SK-N-SH treated with all-trans-retinoic acid at 6 μM for 48 hours (cell line): ENCODE data around the gene KCNMA1.

Experiments
- ATAC-seq: fragments of 200-7000 bp; cut with Tn5 transposase; 3 replicates; pipeline ENCODE4 v1.9.1; 2020; ENCODE audit warnings: mild to moderate bottlenecking, moderate library complexity
- ARNTL ChIP-seq: fragments of 450-650 bp; formaldehyde crosslinking; IDR thresholded peaks from 2 replicates; pipeline ENCODE4 v1.5.0; 2020; ENCODE audit warnings: low read depth, mild to moderate bottlenecking, moderate library complexity, borderline replicate concordance
- BACH2 ChIP-seq: fragments of 250-450 bp; sonication (Bioruptor Pico); IDR thresholded peaks from 2 replicates; pipeline ENCODE4 v1.9.0; 2021; ENCODE audit warnings: mild to moderate bottlenecking, borderline replicate concordance
- CREB5 ChIP-seq: fragments of 250-450 bp; sonication (Bioruptor Pico); IDR thresholded peaks from 2 replicates; pipeline ENCODE4 v1.5.1; 2020; ENCODE audit warnings: low read depth, mild to moderate bottlenecking, moderate library complexity
- CSDC2 ChIP-seq: fragments of 250-450 bp; sonication (Bioruptor Pico); IDR thresholded peaks from 2 replicates; pipeline ENCODE4 v1.5.0; 2020; ENCODE audit warnings: mild to moderate bottlenecking, moderate library complexity
- CSRNP3 ChIP-seq: fragments of 250-450 bp; sonication (Bioruptor Pico); IDR thresholded peaks from 2 replicates; pipeline ENCODE4 v1.5.1; 2021; ENCODE audit warnings: mild to moderate bottlenecking, moderate library complexity
- ESRRG ChIP-seq: fragments of 250-450 bp; sonication (Bioruptor Pico); IDR thresholded peaks from 2 replicates; pipeline ENCODE4 v1.6.1; 2021; ENCODE audit warnings: mild to moderate bottlenecking
- ISL1 ChIP-seq: fragments of 250-450 bp; sonication (Bioruptor Pico); IDR thresholded peaks from 2 replicates; pipeline ENCODE4 v2.1.2; 2022; ENCODE audit warnings: mild to moderate bottlenecking, moderate library complexity
- OSR1 ChIP-seq: fragments of 250-450 bp; sonication (Bioruptor Pico); IDR thresholded peaks from 2 replicates; pipeline ENCODE4 v1.8.0; 2022; ENCODE audit warnings: moderate library complexity, mild to moderate bottlenecking, inconsistent platforms
- PATZ1 ChIP-seq: fragments of 250-450 bp; sonication (Bioruptor Pico); IDR thresholded peaks from 2 replicates; pipeline ENCODE4 v1.8.0; 2020; ENCODE audit warnings: mild to moderate bottlenecking, moderate library complexity, borderline replicate concordance
- POU6F1 ChIP-seq: fragments of 250-450 bp; sonication (Bioruptor Pico); IDR thresholded peaks from 2 replicates; pipeline ENCODE4 v1.8.0; 2021; ENCODE audit warnings: low read depth, mild to moderate bottlenecking, moderate library complexity, borderline replicate concordance
- PPARA ChIP-seq: fragments of 250-450 bp; sonication (Bioruptor Pico); IDR thresholded peaks from 2 replicates; pipeline ENCODE4 v1.5.0; 2020; ENCODE audit warnings: mild to moderate bottlenecking, borderline replicate concordance
- RARB ChIP-seq: fragments of 250-450 bp; sonication (Bioruptor Pico); IDR thresholded peaks from 2 replicates; pipeline ENCODE4 v1.8.0; 2021; ENCODE audit warnings: mild to moderate bottlenecking, moderate library complexity
- SNAI2 ChIP-seq: fragments of 250-450 bp; sonication (Bioruptor Pico); IDR thresholded peaks from 2 replicates; pipeline ENCODE4 v1.5.0; 2020; ENCODE audit warnings: mild to moderate bottlenecking, moderate library complexity
- TCF4 ChIP-seq: fragments of 250-450 bp; sonication (Bioruptor Pico); IDR thresholded peaks from 2 replicates; pipeline ENCODE4 v1.8.0; 2021; ENCODE audit warnings: mild to moderate bottlenecking, moderate library complexity, borderline replicate concordance
- TOX ChIP-seq: fragments of 250-450 bp; sonication (Bioruptor Pico); IDR thresholded peaks from 2 replicates; pipeline ENCODE4 v1.8.0; 2021; ENCODE audit warnings: mild to moderate bottlenecking, moderate library complexity, borderline replicate concordance
- TSHZ2 ChIP-seq: fragments of 250-450 bp; sonication (Bioruptor Pico); IDR thresholded peaks from 2 replicates; pipeline ENCODE4 v1.5.0; 2020; ENCODE audit warnings: mild to moderate bottlenecking, moderate library complexity
- ZFP3 ChIP-seq: fragments of 250-450 bp; sonication (Bioruptor Pico); IDR thresholded peaks from 2 replicates; pipeline ENCODE4 v1.5.0; 2020; ENCODE audit warnings: mild to moderate bottlenecking, moderate library complexity
- ZFP30 ChIP-seq: fragments of 450-650 bp; formaldehyde crosslinking; IDR thresholded peaks from 2 replicates; pipeline ENCODE4 v1.5.0; 2022; ENCODE audit warnings: mild to moderate bottlenecking, moderate library complexity
- ZNF565 ChIP-seq: fragments of 450-650 bp; formaldehyde crosslinking; conservative IDR thresholded peaks from 2 replicates; pipeline ENCODE4 v1.5.0; 2020; ENCODE audit warnings: low read depth, mild to moderate bottlenecking, moderate library complexity
- ZNF70 ChIP-seq: fragments of 450-650 bp; formaldehyde crosslinking; IDR thresholded peaks from 2 replicates; pipeline ENCODE4 v1.5.0; 2020; ENCODE audit warnings: mild to moderate bottlenecking, moderate library complexity
- ZNF8 ChIP-seq: fragments of 450-650 bp; formaldehyde crosslinking; IDR thresholded peaks from 2 replicates; pipeline ENCODE4 v1.5.0; 2020; ENCODE audit warnings: mild to moderate bottlenecking, moderate library complexity

Gene KCNMA1

GRCh38 chr10:76973091-76974016 lies 664.3 kb downstream of the KCNMA1 start:
- no peak for ATAC-seq
- no peak for TF ChIP-seq TOX (CRISPR knock-in tag)
- no peak for TF ChIP-seq PATZ1 (CRISPR knock-in tag)
- no peak for TF ChIP-seq BACH2 (CRISPR knock-in tag)
- TF ChIP-seq OSR1 (CRISPR knock-in tag) = no peak
- TF ChIP-seq CSDC2 (CRISPR knock-in tag) = no peak
- TF ChIP-seq ZNF70 (CRISPR knock-in tag) = no peak
- TF ChIP-seq RARB = no peak
- TF ChIP-seq ZFP3 (CRISPR knock-in tag) = no peak
- TF ChIP-seq ISL1 (CRISPR knock-in tag) = no peak
- no peak for TF ChIP-seq SNAI2
- TF ChIP-seq ESRRG = no peak

GRCh38 chr10:76972541-76972940 lies 665.1 kb downstream of the KCNMA1 start:
- no peak for TF ChIP-seq ARNTL
- no peak for TF ChIP-seq CSRNP3
- no peak for TF ChIP-seq PATZ1 (CRISPR knock-in tag)
- no peak for TF ChIP-seq BACH2 (CRISPR knock-in tag)
- TF ChIP-seq PPARA = no peak
- TF ChIP-seq ZFP30 (CRISPR knock-in tag) = no peak
- TF ChIP-seq ISL1 (CRISPR knock-in tag) = no peak
- no peak for TF ChIP-seq OSR1 (CRISPR knock-in tag)
- TF ChIP-seq ZNF8 = no peak
- no peak for TF ChIP-seq RARB
- TF ChIP-seq ZFP3 (CRISPR knock-in tag) = no peak
- TF ChIP-seq TCF4 (CRISPR knock-in tag) = no peak
- TF ChIP-seq ZNF70 (CRISPR knock-in tag) = no peak
- no peak for TF ChIP-seq CSDC2 (CRISPR knock-in tag)
- no peak for TF ChIP-seq POU6F1 (CRISPR knock-in tag)
- no peak for TF ChIP-seq CREB5 (CRISPR knock-in tag)
- no peak for TF ChIP-seq ZNF565
- no peak for TF ChIP-seq ESRRG
- ATAC-seq = no peak

- peak; percentile 23; the same call in 2 of the 3 replicates for ATAC-seq
- no peak for TF ChIP-seq PATZ1 (CRISPR knock-in tag)
- TF ChIP-seq ZFP30 (CRISPR knock-in tag) = no peak
- TF ChIP-seq ISL1 (CRISPR knock-in tag) = no peak
- TF ChIP-seq BACH2 (CRISPR knock-in tag) = no peak
- peak; percentile 80 for TF ChIP-seq TSHZ2 (CRISPR knock-in tag)
- TF ChIP-seq ESRRG = no peak
- 0 out of 2 replicates have a peak, but pooled peaks have one; percentile 34 for TF ChIP-seq CSRNP3
- TF ChIP-seq OSR1 (CRISPR knock-in tag) = no peak
Observed at GRCh38 chr10:76971547-76972170, 665.9 kb downstream of the KCNMA1 start.
